Measurements from ENCODE around the gene DSCAML1.

Gene DSCAML1

GRCh38 chr11:117668321-117668751, 128.7 kb downstream of the DSCAML1 start:
- ATAC-seq (no peak), DNase-seq (no peak)
- H3K4me3 Mint-ChIP-seq = no peak overlapping the region
- peaks cover 2% of the 10 kb centered on the region for H3K4me1 Mint-ChIP-seq
- H3K9me3 Mint-ChIP-seq = no peaks in the 10 kb centered on the region
- H3K36me3 Mint-ChIP-seq (ENCODE audit: low read depth) = no peaks in the 10 kb centered on the region
- no peaks in the 10 kb centered on the region for H3K27me3 Mint-ChIP-seq
- H3K27ac Mint-ChIP-seq = no peak overlapping the region

GRCh38 chr11:117664897-117665296, 132.1 kb downstream of the DSCAML1 start:
- DNase-seq (no peak), ATAC-seq (no peak)
- H3K4me1 Mint-ChIP-seq = peaks cover 2% of the 10 kb centered on the region
- no peaks in the 10 kb centered on the region for H3K36me3 Mint-ChIP-seq (ENCODE audit: low read depth)
- no peaks in the 10 kb centered on the region for H3K27me3 Mint-ChIP-seq
- H3K27ac Mint-ChIP-seq = no peak overlapping the region
- no peak overlapping the region for H3K4me3 Mint-ChIP-seq
- H3K9me3 Mint-ChIP-seq = no peaks in the 10 kb centered on the region

- DNase-seq (no peak), ATAC-seq (no peak)
- H3K27me3 Mint-ChIP-seq = no peaks in the 10 kb centered on the region
- no peak overlapping the region for H3K4me3 Mint-ChIP-seq
- H3K27ac Mint-ChIP-seq = no peak overlapping the region
- H3K36me3 Mint-ChIP-seq (ENCODE audit: low read depth) = no peaks in the 10 kb centered on the region
- peaks cover 2% of the 10 kb centered on the region for H3K4me1 Mint-ChIP-seq
- no peaks in the 10 kb centered on the region for H3K9me3 Mint-ChIP-seq
These were observed 133.2 kb downstream of the DSCAML1 start for GRCh38 chr11:117663821-117664220.

GRCh38 chr11:117663414-117663813, 133.6 kb downstream of the DSCAML1 start:
- ATAC-seq (no peak), DNase-seq (no peak)
- Mint-ChIP-seq H3K4me3 (no peak overlapping the region), H3K9me3 (no peaks in the 10 kb centered on the region), H3K27ac (no peak overlapping the region), H3K36me3 (ENCODE audit: low read depth) (no peaks in the 10 kb centered on the region), H3K4me1 (peaks cover 2% of the 10 kb centered on the region), H3K27me3 (no peaks in the 10 kb centered on the region)

DNA sequence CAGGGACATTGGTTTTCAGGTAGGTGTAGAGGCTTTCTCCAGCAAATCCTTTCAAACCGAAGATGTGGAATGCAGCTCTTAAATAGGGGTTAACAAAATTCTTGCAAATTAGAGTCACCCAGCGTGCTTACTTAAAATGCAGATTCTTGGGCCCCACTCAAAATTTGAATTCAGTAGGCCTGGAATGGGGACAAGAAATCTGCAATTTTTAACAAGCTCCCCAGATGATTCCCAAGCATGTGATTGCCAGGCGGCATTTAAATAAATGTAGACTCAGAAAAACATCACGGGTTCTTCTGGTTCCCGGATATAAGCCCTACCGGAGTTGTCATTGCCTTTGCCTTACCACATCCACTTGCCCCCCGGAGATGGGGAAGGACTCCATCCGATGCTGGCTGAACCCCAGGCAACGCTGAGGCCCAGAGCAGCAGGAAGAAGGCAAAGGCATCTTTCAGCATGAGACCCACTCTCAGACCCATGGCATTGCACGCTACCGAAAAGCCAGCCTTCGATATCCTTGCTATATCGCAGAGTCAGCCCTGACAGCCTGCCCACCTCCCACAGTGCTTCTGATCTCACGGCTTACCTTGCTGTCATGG, 134.2 kb downstream of the DSCAML1 start:
- Mint-ChIP-seq H3K4me1 (peaks cover 2% of the 10 kb centered on the region), H3K27me3 (no peaks in the 10 kb centered on the region), H3K27ac (no peak overlapping the region), H3K9me3 (no peaks in the 10 kb centered on the region), H3K4me3 (no peak overlapping the region), H3K36me3 (ENCODE audit: low read depth) (no peaks in the 10 kb centered on the region)
- ATAC-seq = no peak
- DNase-seq = no peak

DNA sequence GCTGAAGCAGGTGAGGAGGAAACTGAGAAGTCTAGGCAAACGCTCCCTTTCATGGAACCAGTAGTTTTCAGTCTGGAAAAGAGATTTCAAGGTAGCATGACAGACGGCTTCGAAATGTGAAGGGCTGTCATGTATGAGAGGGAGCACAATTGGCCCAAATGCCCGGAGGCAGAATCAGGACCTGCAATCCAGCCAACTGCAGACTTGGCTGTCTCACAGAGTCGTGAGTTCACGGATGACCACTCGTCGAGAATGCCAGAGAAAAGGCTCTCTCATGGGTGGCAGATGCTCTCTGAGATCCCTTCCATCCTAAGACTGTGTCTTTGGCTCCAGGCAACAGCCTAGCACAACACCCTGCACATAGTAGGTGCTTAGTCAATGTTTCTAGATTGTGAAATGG, 134.8 kb downstream of the DSCAML1 start:
- peaks cover 2% of the 10 kb centered on the region for H3K4me1 Mint-ChIP-seq
- H3K4me3 Mint-ChIP-seq = no peak overlapping the region
- DNase-seq = no peak
- no peak overlapping the region for H3K27ac Mint-ChIP-seq
- no peaks in the 10 kb centered on the region for H3K9me3 Mint-ChIP-seq
- no peak for ATAC-seq
- no peaks in the 10 kb centered on the region for H3K36me3 Mint-ChIP-seq (ENCODE audit: low read depth)
- H3K27me3 Mint-ChIP-seq = no peaks in the 10 kb centered on the region

DNA sequence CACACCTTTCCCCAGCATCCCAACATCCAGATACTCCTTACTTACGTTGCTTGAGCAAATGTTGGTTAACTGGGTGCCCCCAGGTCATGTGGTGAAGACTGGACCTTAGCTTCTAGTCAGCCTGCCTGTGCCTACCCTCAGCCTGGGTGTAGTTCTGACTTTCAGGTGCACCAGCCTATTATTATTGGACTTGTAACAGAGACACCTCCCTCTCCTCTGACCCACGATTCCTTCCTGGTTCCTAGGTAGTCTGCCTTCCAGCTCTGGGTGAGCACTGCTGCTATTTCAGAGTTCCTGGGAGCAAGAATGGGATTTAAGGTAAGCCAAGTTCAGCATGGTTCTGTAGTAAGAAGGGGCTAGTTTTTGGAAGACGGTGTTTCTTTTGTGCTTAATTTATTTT, 138.2 kb downstream of the DSCAML1 start:
- DNase-seq = no peak
- Mint-ChIP-seq H3K9me3 (no peaks in the 10 kb centered on the region), H3K27ac (no peak overlapping the region), H3K36me3 (ENCODE audit: low read depth) (no peaks in the 10 kb centered on the region), H3K4me3 (no peak overlapping the region), H3K27me3 (no peaks in the 10 kb centered on the region), H3K4me1 (no peaks in the 10 kb centered on the region)
- no peak for ATAC-seq

- H3K9me3 Mint-ChIP-seq = no peaks in the 10 kb centered on the region
- no peaks in the 10 kb centered on the region for H3K27me3 Mint-ChIP-seq
- no peaks in the 10 kb centered on the region for H3K4me1 Mint-ChIP-seq
- ATAC-seq = no peak
- no peak overlapping the region for H3K27ac Mint-ChIP-seq
- DNase-seq = no peak
- no peak overlapping the region for H3K4me3 Mint-ChIP-seq
- H3K36me3 Mint-ChIP-seq (ENCODE audit: low read depth) = no peaks in the 10 kb centered on the region
These were observed 139.2 kb downstream of the DSCAML1 start for GRCh38 chr11:117657794-117658193.

- Mint-ChIP-seq H3K4me1 (no peaks in the 10 kb centered on the region), H3K27me3 (no peaks in the 10 kb centered on the region), H3K4me3 (no peak overlapping the region), H3K9me3 (no peaks in the 10 kb centered on the region), H3K36me3 (ENCODE audit: low read depth) (no peaks in the 10 kb centered on the region), H3K27ac (no peak overlapping the region)
- no peak for ATAC-seq
- DNase-seq = no peak
These were observed 142.4 kb downstream of the DSCAML1 start for GRCh38 chr11:117654281-117655255.

DNA sequence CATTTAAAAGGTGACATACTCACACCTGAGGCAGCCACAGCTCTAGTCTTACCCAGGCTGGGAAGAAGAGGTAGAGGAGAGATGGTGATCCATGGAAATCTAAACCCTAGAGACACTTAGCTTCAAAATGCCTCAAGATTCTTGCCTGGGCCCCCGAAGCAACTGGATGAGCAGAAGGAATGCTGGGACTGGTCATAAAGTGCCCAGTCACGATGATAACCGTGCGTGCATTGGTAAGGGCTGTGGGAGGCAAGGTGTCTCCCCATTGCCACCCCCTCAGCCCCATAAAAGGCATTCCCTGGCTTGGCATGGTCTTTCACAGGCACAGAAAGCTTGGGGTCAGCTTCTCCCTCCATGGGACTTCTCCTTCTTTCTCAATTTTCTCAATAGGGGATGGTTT, 144.5 kb downstream of the DSCAML1 start:
- Mint-ChIP-seq H3K36me3 (ENCODE audit: low read depth) (no peaks in the 10 kb centered on the region), H3K4me3 (no peak overlapping the region), H3K9me3 (no peaks in the 10 kb centered on the region), H3K27ac (no peak overlapping the region), H3K4me1 (no peaks in the 10 kb centered on the region), H3K27me3 (no peaks in the 10 kb centered on the region)
- ATAC-seq (no peak), DNase-seq (no peak)

DNA sequence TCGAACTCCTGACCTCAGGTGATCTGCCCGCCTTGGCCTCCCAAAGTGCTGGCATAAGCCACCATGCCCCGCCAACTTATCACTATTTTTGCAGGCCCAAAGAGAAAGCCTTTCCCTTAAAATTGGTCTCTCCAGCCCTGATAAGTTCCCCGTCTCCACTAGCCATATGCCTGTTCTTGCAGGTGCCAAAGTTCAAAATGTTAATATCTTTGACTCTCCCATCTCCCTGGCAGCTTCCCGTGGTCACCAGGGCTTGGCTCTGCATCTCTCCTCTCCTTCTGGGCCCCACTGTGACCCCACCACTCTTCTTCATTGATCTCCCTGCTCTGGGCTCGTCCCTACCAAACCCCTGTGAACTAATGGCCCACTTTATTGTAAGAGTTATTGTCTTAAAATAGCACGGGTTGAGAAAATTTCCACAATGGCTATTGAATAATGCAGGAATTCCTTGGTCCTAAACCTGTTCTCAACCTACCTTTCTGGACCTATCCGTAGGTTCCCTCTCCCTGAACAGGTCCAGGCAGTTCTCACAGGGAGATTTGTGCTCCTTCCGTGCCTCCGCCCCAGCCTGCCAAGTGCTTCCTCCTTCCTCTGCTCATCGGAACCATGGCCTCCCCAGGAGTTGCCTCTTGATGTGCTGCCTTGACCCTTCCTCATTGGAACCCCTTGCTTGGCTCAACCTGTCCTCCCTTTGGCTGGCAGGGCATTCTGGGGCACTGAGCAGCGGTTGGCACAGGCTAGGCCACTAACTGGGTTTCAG, 147.5 kb downstream of the DSCAML1 start:
- Mint-ChIP-seq H3K4me3 (no peak overlapping the region), H3K4me1 (no peaks in the 10 kb centered on the region), H3K27me3 (no peaks in the 10 kb centered on the region), H3K36me3 (ENCODE audit: low read depth) (no peaks in the 10 kb centered on the region), H3K9me3 (no peaks in the 10 kb centered on the region), H3K27ac (no peak overlapping the region)
- ATAC-seq (no peak), DNase-seq (no peak)

GRCh38 chr11:117647872-117648271, 149.1 kb downstream of the DSCAML1 start:
- ATAC-seq (no peak), DNase-seq (no peak)
- Mint-ChIP-seq H3K27ac (no peak overlapping the region), H3K4me3 (no peak overlapping the region), H3K4me1 (no peaks in the 10 kb centered on the region), H3K27me3 (no peaks in the 10 kb centered on the region), H3K9me3 (no peaks in the 10 kb centered on the region), H3K36me3 (ENCODE audit: low read depth) (no peaks in the 10 kb centered on the region)

GRCh38 chr11:117647207-117647606, 149.8 kb downstream of the DSCAML1 start:
- DNase-seq (no peak), ATAC-seq (no peak)
- H3K9me3 Mint-ChIP-seq = no peaks in the 10 kb centered on the region
- no peaks in the 10 kb centered on the region for H3K36me3 Mint-ChIP-seq (ENCODE audit: low read depth)
- no peaks in the 10 kb centered on the region for H3K4me1 Mint-ChIP-seq
- no peak overlapping the region for H3K27ac Mint-ChIP-seq
- H3K27me3 Mint-ChIP-seq = no peaks in the 10 kb centered on the region
- H3K4me3 Mint-ChIP-seq = no peak overlapping the region

DNA sequence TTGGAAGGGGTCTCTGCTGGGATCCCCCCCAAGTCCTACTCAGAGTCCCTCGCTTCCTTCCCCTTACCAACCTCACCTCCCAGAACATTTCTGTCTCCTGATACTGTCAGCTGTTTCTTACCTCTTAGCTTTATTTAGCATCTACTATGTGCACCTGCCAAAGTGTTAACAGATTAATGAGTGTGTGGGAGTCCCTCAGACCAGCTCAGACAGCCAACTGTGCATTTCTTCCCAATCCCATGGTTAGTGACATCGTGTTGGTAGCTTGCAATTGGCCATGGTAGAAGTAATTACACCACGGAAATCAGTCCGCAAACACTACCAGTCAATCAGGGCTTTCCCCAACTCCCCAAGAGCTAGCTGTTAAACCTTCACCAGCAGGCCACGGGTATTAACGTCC, 150.6 kb downstream of the DSCAML1 start:
- no peaks in the 10 kb centered on the region for H3K4me1 Mint-ChIP-seq
- H3K36me3 Mint-ChIP-seq (ENCODE audit: low read depth) = no peaks in the 10 kb centered on the region
- H3K27ac Mint-ChIP-seq = no peak overlapping the region
- DNase-seq (no peak), ATAC-seq (no peak)
- no peak overlapping the region for H3K4me3 Mint-ChIP-seq
- H3K9me3 Mint-ChIP-seq = no peaks in the 10 kb centered on the region
- no peaks in the 10 kb centered on the region for H3K27me3 Mint-ChIP-seq
